ENCODE measurements around the gene LIN7C.

LIN7C gene

GRCh38 chr11:27497911-27498310, 8.7 kb downstream of the LIN7C start:
- no peak for DNase-seq (ENCODE audit: extremely low read depth, low read depth)
- no peak for TF ChIP-seq CTCF (IDR thresholded peaks at IDR 0.05; ENCODE audit: low read depth, low read length, missing control alignments)
- no peak overlapping the region for H3K4me3 ChIP-seq (replicated peaks; ENCODE audit: low read depth, low read length)

GRCh38 chr11:27497284-27497866, 9.2 kb downstream of the LIN7C start:
- DNase-seq (ENCODE audit: extremely low read depth, low read depth), result no peak
- TF ChIP-seq CTCF (IDR thresholded peaks at IDR 0.05; ENCODE audit: low read depth, low read length, missing control alignments), result peak; percentile 7
- H3K4me3 ChIP-seq (replicated peaks; ENCODE audit: low read depth, low read length), result no peak overlapping the region

GRCh38 chr11:27496461-27496860, 10.1 kb downstream of the LIN7C start:
- DNase-seq (ENCODE audit: extremely low read depth, low read depth), result no peak
- no peak for TF ChIP-seq CTCF (IDR thresholded peaks at IDR 0.05; ENCODE audit: low read depth, low read length, missing control alignments)
- no peak overlapping the region for H3K4me3 ChIP-seq (replicated peaks; ENCODE audit: low read depth, low read length)

GRCh38 chr11:27495710-27496300, 10.8 kb downstream of the LIN7C start:
- DNase-seq (ENCODE audit: extremely low read depth, low read depth), result no peak
- H3K4me3 ChIP-seq (replicated peaks; ENCODE audit: low read depth, low read length), result no peak overlapping the region
- TF ChIP-seq CTCF (IDR thresholded peaks at IDR 0.05; ENCODE audit: low read depth, low read length, missing control alignments), result no peak

- DNase-seq (ENCODE audit: extremely low read depth, low read depth), result no peak
- TF ChIP-seq CTCF (IDR thresholded peaks at IDR 0.05; ENCODE audit: low read depth, low read length, missing control alignments), result no peak
- H3K4me3 ChIP-seq (replicated peaks; ENCODE audit: low read depth, low read length), result no peak overlapping the region
Measured at GRCh38 chr11:27489092-27489491, 17.5 kb downstream of the LIN7C start.

GRCh38 chr11:27487706-27488105, 18.9 kb downstream of the LIN7C start:
- no peak overlapping the region for H3K4me3 ChIP-seq (replicated peaks; ENCODE audit: low read depth, low read length)
- no peak for TF ChIP-seq CTCF (IDR thresholded peaks at IDR 0.05; ENCODE audit: low read depth, low read length, missing control alignments)
- DNase-seq (ENCODE audit: extremely low read depth, low read depth), result no peak
